ENCODE results near the gene TOP3A. TPM values are rescaled to one million over a fixed set of nuclear protein-coding genes. Genes with fewer than 3 reads are reported as not detected.

The TOP3A gene
- total RNA-seq, 2 donors from 2014 or later = 12.3 to 18.1 TPM

DNA sequence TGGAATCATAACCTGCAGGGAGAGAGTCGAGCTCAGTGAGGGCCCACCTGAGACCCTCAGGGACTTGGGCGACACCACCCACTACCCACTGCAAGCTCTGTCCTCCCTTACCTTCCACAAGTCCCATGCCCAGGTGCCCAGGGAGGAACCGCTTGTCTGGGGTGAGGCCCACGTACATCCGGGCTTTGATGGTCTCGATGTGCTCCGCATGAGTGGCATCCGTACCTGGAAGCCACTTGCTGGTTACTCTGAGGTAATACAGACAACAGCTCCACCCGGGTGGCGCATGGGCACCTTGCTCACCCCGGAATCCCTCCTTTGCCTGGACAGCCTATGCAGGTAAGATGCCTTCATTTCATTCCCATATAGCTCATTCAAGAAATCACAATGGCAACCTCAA is 29.5 kb downstream of the TOP3A start:
- ATAC-seq (no peak), DNase-seq (no peak)
- intact Hi-C loops (cut with DNase I) = no loop called here

DNA sequence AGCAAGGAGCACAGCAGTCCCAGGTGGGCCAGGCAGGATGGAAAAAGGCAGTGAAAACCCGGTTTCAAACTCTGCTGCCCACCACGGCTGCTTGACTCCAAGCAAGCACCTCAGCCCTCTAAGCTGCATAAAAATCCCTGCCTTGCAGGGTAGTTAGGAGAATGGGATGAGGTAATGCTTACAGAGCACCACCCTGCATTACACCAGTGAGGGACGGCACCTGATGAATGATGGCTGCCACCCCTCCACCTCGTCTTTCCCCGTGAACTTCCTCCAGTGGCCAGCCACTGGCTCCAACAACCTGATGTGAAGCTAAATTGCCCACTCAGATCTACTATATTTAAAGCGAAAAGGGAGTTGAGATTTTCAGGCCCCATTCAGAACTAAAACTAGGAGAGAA is 33.0 kb downstream of the TOP3A start:
- no peak for ATAC-seq
- intact Hi-C loops (cut with DNase I) = no loop called here
- DNase-seq = no peak

- DNase-seq (no peak), ATAC-seq (peak in 1 of 2 donors; percentile 58)
- intact Hi-C loops (cut with DNase I) = no loop called here
Observed at GRCh38 chr17:18280766-18281371, 33.9 kb downstream of the TOP3A start.

GRCh38 chr17:18280249-18280648 is 34.5 kb downstream of the TOP3A start:
- DNase-seq (no peak), ATAC-seq (no peak)
- intact Hi-C loops (cut with DNase I) = no loop called here

DNA sequence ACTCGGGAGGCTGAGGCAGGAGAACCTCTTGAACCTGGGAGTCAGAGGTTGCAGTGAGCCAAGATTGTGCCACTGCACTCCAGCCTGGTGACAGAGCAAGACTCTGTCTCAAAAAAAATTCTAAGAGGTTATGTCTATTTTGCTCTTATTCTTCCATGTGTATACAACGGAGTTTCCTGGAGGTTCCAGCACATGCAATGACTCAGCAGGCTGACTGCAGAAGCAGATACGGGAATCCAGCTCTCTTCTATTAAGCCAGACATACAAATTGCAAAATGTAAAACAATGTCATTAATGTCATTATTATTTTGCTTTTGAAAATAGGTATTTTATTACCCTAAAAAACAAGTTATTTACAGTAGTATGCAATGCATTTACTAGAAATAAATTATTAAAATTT is 35.9 kb downstream of the TOP3A start:
- no peak for ATAC-seq
- DNase-seq = no peak
- intact Hi-C loops (cut with DNase I) = no loop called here

DNA sequence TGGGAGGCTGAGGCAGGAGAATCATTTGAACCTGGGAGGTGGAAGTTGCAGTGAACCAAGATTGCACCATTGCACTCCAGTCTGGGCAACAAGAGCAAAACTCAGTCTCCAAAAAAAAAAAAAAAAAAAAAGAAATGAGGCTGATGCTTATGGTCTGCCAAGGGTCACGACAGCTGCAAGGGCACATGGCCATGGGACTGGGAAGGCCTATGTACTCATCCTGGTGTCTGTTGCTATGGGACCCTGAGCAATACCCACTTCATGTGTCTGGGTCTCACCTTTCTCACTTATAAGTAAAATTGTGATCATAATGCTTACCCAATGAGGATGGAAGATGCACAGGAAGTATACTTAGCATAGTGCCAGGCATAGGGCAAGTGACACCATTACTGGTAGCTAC is 37.7 kb downstream of the TOP3A start:
- ATAC-seq = no peak
- no peak for DNase-seq
- intact Hi-C loops (cut with DNase I) = no loop called here

DNA sequence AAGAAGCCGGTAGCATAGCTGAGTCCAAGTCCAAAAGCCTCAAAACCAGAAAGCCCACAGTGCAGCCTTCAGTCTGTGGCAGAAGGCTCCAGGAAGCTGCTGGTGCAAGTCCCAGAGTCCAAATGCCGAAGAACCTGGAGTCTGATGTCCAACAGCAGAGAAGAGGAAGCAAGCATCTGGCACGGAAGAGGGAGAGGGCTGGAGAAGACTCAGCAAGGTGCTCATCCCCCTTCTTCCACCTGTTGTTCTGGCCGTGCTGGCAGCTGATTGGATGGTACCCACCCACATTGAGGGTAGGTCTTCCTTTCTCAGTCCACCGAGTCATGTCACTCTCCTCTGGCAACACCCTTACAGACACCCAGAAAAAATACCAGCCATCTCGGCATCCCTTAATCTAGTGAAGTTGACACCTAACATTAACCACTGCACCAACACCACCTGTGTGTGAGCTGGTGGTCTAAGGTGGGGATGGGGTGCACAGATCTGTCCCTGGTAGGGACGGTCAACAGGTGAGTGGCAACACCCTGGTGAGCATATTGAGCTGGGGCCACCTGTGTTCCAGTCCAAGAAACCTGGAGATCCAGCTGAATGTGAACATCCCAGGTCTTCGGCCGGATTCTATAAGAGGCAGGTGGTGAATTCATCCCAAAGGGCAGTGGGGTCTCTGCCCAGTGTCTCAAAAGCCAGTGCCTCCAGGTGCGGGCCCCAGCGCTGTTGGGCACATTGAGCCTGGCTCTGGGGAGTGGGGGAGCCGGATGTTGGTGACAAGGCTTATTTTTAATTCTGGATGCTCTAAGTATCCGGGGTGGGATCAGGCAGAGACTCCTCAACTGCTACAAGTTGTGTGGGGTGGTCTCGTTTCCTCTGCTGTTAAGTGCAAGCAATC is 44.5 kb downstream of the TOP3A start:
- no peak for ATAC-seq
- DNase-seq = no peak
- intact Hi-C loops (cut with DNase I) = no loop called here

- DNase-seq = no peak
- peak in 1 of 2 donors; percentile 19 for ATAC-seq
- intact Hi-C loops (cut with DNase I) = no loop called here
Observed at GRCh38 chr17:18267927-18268711, 46.7 kb downstream of the TOP3A start.

GRCh38 chr17:18267366-18267765 is 47.4 kb downstream of the TOP3A start:
- no peak for ATAC-seq
- DNase-seq = no peak
- intact Hi-C loops (cut with DNase I) = no loop called here

GRCh38 chr17:18263885-18264682 is 50.7 kb downstream of the TOP3A start:
- intact Hi-C loops (cut with DNase I) = no loop called here
- DNase-seq (no peak), ATAC-seq (no peak)

- intact Hi-C loops (cut with DNase I) = no loop called here
- ATAC-seq (no peak), DNase-seq (no peak)
Observed at GRCh38 chr17:18262641-18263040, 52.2 kb downstream of the TOP3A start.

GRCh38 chr17:18262111-18262510 is 52.7 kb downstream of the TOP3A start:
- DNase-seq (no peak), ATAC-seq (no peak)
- intact Hi-C loops (cut with DNase I) = no loop called here

GRCh38 chr17:18261659-18262058 is 53.1 kb downstream of the TOP3A start:
- DNase-seq (no peak), ATAC-seq (no peak)
- intact Hi-C loops (cut with DNase I) = no loop called here

DNA sequence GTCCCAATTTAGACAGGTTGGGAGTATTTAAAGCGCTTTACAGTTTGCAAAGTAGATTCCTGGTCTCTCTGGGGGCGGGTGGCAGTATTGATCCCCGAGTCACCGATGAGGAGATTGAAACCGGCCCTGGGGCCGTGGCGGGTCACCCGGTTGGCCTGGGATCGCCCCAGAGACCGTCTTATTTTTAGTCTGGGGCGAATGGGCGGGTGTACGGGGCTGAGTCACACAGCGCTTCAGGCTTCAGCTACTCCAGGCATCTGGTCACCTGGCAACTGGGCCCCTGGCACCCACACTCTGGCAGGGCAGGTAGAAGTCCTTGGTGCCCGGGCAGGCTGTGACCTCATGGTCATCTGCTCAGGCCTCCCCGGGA is 53.7 kb downstream of the TOP3A start:
- DNase-seq = peak; percentile 77
- ATAC-seq = peak; percentile 16 to 62
- intact Hi-C loops (cut with DNase I) = no loop called here

GRCh38 chr17:18260332-18261145 is 54.3 kb downstream of the TOP3A start, which contains the start of gene MIEF2:
Gene MIEF2 (plus strand): TSS chr17:18260662. CDS start chr17:18262721, 2,059 bp downstream.
- peak; percentile 97 for DNase-seq
- peak; percentile 88 to 91 for ATAC-seq
- intact Hi-C loops (cut with DNase I) = no loop called here

- DNase-seq (no peak), ATAC-seq (no peak)
- intact Hi-C loops (cut with DNase I) = loop anchor here in 1 of 2 donors (5.0 kb wide), 2 partner anchors 42 to 53 kb away; partner anchors contain the start of gene TOP3A
Observed at GRCh38 chr17:18259621-18260331, 55.0 kb downstream of the TOP3A start.

DNA sequence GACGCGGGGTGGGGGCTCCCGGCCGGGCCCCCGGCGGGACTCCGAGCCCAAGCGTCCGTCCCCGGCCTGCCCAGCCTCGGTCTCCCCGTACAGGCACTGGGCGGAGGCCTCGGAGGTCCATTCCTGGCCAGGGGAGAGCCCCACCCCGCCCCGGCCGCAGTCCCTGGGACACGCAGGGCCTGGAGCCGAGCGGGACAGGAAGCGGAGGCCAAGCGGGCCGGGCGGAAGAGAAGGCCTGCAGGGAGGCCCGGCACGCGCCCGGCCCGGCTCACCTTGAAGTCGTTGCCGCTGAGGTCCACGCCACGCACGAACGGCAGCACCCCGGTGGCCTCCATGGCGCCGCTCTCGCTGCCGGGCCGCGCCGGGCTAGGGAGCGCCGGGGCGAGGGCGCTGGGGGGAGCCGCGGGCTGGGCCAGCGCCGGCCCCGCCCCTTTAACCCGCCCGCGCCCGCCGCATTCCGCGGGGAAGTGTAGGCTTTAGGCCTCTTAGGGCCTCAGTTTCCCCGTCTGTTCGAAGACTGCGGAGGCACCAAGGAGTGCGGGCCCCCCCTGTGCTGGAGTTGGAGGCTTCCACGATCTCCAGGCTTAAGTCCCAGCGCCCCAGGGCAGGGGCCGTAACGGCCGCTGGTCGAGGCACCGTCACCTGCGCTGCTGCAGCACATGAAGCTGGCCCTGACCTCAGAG is 56.3 kb downstream of the TOP3A start, which contains the start of gene FLII:
Gene FLII, minus strand, starts transcription at position 383 of the 683 bp plus-strand sequence. Its CDS starts 48 bp downstream, at position 335.
- ATAC-seq (peak; percentile 72 to 73), DNase-seq (peak; percentile 70)
- intact Hi-C loops (cut with DNase I) = loop anchor here in 1 of 2 donors (5.0 kb wide), 2 partner anchors 41 to 54 kb away; partner anchors contain the start of gene TOP3A

Data from left cardiac atrium (tissue), 4 donors.